Stimulated activated naive B cell treated with anti-CD40 and anti-IgM and Interleukin-4, amounts not matched to agents 10 μg/mL and 1 μg/mL and 100 μg/mL, for 72 hours (primary cell): ENCODE results near the gene NEU3.
A peak's percentile ranks its signal among the peaks of the same experiment; 100 is the strongest.
"Not testable (repeated sequence)": the region's sequence is repeated elsewhere in the genome, so short reads cannot be mapped to it uniquely, and the experiment has no call there.

Source experiments
- ATAC-seq, 2 donors: fragments of 150-1000 bp; cut with Tn5 transposase; replicated peaks; 2 replicates each; pipeline ENCODE4 v1.10.0; 2021; ENCODE audit warnings: moderate library complexity in 1 of 2
- DNase-seq: peaks from one replicate; pipeline ENCODE4 v3.0.0; 2021
- H3K27ac Mint-ChIP-seq: one replicate; pipeline ENCODE4 v1.8.0; 2022; ENCODE audit warnings: mild to moderate bottlenecking, mixed read lengths
- H3K27me3 Mint-ChIP-seq, 2 donors: one replicate each; pipeline ENCODE4 v1.8.0; 2022; ENCODE audit warnings: mixed read lengths in 2 of 2
- H3K36me3 Mint-ChIP-seq, 2 donors: one replicate each; pipeline ENCODE4 v1.8.0; 2022; ENCODE audit warnings: mixed read lengths in 2 of 2, mild to moderate bottlenecking in 1 of 2
- H3K4me1 Mint-ChIP-seq, 2 donors: one replicate each; pipeline ENCODE4 v1.8.0; 2022; ENCODE audit warnings: mixed read lengths in 2 of 2, mild to moderate bottlenecking in 1 of 2
- H3K4me3 Mint-ChIP-seq, 2 donors: one replicate each; pipeline ENCODE4 v1.8.0; 2022; ENCODE audit warnings: mild to moderate bottlenecking in 2 of 2, mixed read lengths in 2 of 2, moderate library complexity in 1 of 2
- H3K9me3 Mint-ChIP-seq, 2 donors: one replicate each; pipeline ENCODE4 v1.8.0; 2022; ENCODE audit warnings: mixed read lengths in 2 of 2, mild to moderate bottlenecking in 1 of 2

Gene NEU3

DNA sequence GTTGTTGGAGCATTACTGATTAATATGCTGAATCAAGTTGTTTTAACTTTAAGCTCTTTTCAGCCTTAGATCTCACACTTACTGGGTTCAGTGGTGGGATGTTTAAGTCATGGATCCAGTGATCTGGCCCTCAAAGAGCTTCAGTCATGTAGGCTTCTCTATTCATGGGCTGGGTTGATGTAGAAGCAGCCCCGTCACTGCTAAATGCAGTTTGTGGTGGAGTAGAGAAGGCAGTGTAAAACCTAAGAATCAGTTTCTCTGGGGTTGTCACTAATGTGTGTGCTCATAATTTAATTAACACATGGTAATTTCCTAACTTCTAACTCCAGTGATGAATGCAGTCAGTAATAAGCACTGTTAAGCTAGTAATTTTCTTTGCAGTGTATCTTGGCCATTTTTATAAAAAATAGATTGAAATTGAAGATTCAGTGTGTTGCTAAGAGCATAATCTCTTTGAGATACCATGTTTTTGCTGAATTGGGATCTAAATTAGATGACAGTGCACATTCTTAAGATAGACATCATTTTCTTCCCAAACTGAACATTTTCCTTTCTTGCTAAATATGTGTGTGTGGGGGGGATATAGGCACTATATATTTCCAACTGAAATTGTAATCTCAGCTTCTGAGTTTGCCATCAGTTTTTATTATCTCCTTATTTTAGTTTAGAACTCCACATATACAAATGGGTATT, 30.6 kb upstream of the NEU3 start:
- H3K4me3 Mint-ChIP-seq = no peak overlapping the region
- peaks cover 39 to 58% of the 10 kb centered on the region in 2 donors for H3K36me3 Mint-ChIP-seq
- peaks cover 46 to 91% of the 10 kb centered on the region in 2 donors for H3K4me1 Mint-ChIP-seq
- H3K9me3 Mint-ChIP-seq = no peaks in the 10 kb centered on the region
- ATAC-seq (no peak), DNase-seq (no peak)
- H3K27ac Mint-ChIP-seq = no peak overlapping the region
- H3K27me3 Mint-ChIP-seq = no peaks in the 10 kb centered on the region

DNA sequence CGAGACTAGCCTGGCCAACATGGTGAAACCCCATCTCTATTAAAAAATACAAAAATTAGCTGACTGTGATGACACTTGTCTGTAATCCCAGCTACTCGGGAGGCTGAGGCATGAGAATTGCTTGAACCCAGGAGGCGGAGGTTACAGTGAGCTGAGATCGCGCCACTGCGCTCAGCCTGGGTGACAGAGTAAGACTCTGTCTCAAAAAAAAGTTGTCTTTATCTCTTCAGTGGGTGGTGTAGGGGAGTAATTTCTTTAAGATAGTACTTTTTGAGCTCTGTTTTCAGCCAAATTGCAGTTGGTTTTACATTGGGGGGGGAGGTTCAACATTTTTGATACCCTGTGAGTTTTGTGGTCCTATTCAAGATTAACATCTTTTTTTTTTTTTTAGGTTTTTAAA, 28.6 kb upstream of the NEU3 start:
- not testable (repeated sequence) for ATAC-seq, DNase-seq, H3K9me3 Mint-ChIP-seq, H3K27ac Mint-ChIP-seq, H3K27me3 Mint-ChIP-seq
- peaks cover 30 to 51% of the 10 kb centered on the region in 2 donors for H3K36me3 Mint-ChIP-seq
- H3K4me1 Mint-ChIP-seq = peaks cover 42 to 87% of the 10 kb centered on the region in 2 donors
- H3K4me3 Mint-ChIP-seq = peak overlapping the region in 1 of 2 donors; percentile 4

DNA sequence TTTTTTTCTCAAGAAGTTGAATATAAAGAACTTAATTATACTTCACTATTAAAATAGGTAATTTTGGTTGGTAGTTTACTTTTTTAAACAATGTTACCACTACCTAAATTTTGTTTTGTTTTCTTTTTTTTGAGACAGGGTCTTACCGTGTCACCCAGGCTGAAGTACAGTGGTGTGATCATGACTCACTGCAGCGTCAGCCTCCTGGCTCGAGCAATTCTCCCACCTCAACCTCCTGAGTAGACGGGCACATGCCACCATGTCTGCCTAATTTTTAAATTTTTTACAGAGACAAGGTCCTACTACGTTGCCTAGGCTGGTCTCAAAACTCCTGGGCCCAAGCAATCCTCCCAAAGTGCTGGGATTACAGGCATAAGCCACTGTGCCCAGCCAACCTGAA, 22.1 kb upstream of the NEU3 start:
- H3K4me3 Mint-ChIP-seq = no peak overlapping the region
- H3K4me1 Mint-ChIP-seq = peaks cover 23 to 43% of the 10 kb centered on the region in 2 donors
- H3K27me3 Mint-ChIP-seq = no peaks in the 10 kb centered on the region
- peaks cover 20 to 33% of the 10 kb centered on the region in 2 donors for H3K36me3 Mint-ChIP-seq
- no peak for ATAC-seq
- H3K27ac Mint-ChIP-seq = no peak overlapping the region
- no peak for DNase-seq
- H3K9me3 Mint-ChIP-seq = no peaks in the 10 kb centered on the region

DNA sequence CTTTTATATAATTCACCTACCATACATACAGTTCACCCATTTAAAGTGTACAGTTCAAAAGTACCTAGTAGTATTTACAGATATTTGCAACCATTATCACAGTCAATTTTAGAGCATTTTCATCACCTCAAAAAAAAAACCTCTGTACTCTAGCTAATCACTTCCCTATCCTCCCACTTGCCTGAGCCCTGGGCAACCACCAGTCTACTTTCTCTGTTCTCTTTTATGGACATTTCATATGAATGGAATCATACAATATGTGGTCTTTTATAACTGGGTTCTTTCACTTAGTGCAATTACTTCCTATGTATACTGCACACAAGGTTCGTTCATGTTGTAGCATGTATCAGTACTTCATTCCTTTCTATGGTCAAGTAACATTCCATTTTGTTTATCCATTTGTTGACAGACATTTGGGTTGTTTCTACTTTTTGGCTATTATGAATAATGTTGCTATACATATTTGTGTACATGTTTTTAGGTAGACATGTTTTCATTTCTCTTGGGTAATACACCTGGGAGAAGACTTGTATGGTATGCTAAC, 17.8 kb upstream of the NEU3 start:
- DNase-seq = no peak
- H3K4me1 Mint-ChIP-seq = peaks cover 19 to 25% of the 10 kb centered on the region in 2 donors
- H3K27ac Mint-ChIP-seq = no peak overlapping the region
- no peaks in the 10 kb centered on the region for H3K27me3 Mint-ChIP-seq
- no peak overlapping the region for H3K4me3 Mint-ChIP-seq
- peak; percentile 92 for ATAC-seq
- H3K9me3 Mint-ChIP-seq = no peaks in the 10 kb centered on the region
- H3K36me3 Mint-ChIP-seq = peaks cover 44 to 55% of the 10 kb centered on the region in 2 donors

DNA sequence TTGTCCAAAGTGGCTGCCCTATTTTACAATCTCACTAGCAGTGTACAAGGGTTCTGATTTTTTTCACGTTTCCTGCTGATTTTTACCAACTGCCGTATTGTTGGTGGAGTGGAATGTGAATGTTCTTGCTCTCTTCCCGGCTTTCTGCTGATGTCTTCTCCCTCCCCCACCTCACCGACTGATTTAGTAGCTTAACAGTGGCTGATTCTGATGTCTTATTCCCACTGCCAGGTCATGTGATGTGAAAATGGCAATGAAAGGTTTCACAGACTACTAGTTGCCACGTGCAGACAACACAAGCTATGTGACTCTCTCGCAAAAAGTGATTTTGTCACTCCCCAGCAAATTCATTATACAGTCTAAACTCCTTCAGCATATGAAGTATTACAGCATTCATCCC, 17.3 kb upstream of the NEU3 start:
- DNase-seq = no peak

DNA sequence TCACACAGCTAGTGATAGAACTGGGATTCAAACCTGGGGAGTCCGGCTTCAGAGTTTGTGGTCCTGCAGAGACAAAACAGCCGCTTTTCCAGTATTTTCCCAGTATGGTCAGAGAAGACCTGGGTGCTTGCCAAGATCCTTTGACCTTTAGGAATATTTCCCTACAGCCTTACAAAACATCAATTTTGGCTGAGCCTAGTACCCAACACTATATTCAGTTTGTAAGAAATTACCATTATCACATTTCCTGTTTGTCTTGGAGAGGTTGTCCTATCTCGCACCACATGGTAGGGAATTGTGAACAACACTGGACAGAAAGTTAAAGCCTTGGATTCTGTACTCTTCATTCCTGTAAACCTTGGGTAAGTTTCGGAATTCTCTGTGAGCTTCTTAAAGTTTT, 10.7 kb upstream of the NEU3 start:
- no peak overlapping the region for H3K4me3 Mint-ChIP-seq

More for the DNA sequence above, 17.3 kb upstream of the NEU3 start:
- no peak for ATAC-seq
- peaks cover 44 to 59% of the 10 kb centered on the region in 2 donors for H3K36me3 Mint-ChIP-seq
- no peak overlapping the region for H3K27ac Mint-ChIP-seq
- H3K9me3 Mint-ChIP-seq = no peaks in the 10 kb centered on the region
- H3K4me3 Mint-ChIP-seq = no peak overlapping the region
- peaks cover 21 to 25% of the 10 kb centered on the region in 2 donors for H3K4me1 Mint-ChIP-seq
- no peaks in the 10 kb centered on the region for H3K27me3 Mint-ChIP-seq

DNA sequence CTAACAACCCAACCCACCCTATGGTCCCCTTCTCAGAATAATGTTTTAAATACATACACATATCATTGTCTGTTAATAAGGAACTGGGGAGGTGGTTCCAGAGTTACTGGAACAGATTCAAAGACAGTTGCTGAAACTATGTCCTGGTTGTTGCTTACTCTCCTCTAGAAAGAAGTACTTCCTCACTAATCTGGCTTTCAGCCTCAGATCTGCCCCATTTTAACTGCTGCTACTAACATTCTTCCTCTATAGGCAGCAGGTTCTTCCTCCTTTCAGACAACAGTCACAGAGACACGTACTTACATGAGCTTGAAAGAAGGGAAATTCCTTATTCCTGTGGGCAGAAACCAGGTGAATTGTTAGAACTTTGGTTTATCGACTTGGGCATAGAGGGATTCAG, 8.1 kb upstream of the NEU3 start:
- Mint-ChIP-seq H3K27me3 (no peaks in the 10 kb centered on the region), H3K4me1 (peaks cover 2 to 4% of the 10 kb centered on the region in 2 donors), H3K4me3 (no peak overlapping the region), H3K9me3 (no peaks in the 10 kb centered on the region), H3K36me3 (peaks cover 3 to 26% of the 10 kb centered on the region in 2 donors), H3K27ac (peak overlapping the region; percentile 25)
- DNase-seq = no peak
- ATAC-seq = no peak

More for the DNA sequence above, 10.7 kb upstream of the NEU3 start:
- H3K27me3 Mint-ChIP-seq = no peaks in the 10 kb centered on the region
- no peak for DNase-seq
- H3K27ac Mint-ChIP-seq = no peak overlapping the region
- no peaks in the 10 kb centered on the region for H3K9me3 Mint-ChIP-seq
- H3K4me1 Mint-ChIP-seq = peaks cover 10 to 13% of the 10 kb centered on the region in 2 donors
- ATAC-seq = no peak
- H3K36me3 Mint-ChIP-seq = peaks cover 24 to 50% of the 10 kb centered on the region in 2 donors

DNA sequence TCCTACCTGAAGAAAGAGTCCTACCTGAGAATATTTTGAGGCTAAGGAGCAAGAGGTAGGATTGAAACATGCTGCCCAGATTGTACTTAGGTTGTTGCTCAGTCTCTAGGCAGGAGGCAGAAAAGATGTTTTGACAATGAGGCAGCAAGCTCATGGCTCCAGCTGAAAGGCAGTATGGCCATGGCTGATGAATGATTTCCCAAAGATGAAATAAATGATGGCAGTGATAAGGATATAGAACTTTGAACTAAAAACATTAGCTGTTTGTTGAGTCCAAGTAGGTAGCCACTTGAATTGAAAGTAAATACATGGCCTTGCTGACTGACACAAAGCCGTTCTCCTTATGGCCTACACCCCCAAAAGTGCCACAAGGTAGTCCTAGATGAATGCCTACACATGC, 6.8 kb upstream of the NEU3 start:
- no peak overlapping the region for H3K27ac Mint-ChIP-seq
- H3K4me3 Mint-ChIP-seq = no peak overlapping the region
- ATAC-seq (no peak), DNase-seq (no peak)
- peaks cover 0 to 4% of the 10 kb centered on the region in 2 donors for H3K4me1 Mint-ChIP-seq
- H3K36me3 Mint-ChIP-seq = peaks cover 3 to 20% of the 10 kb centered on the region in 2 donors
- no peaks in the 10 kb centered on the region for H3K27me3 Mint-ChIP-seq
- H3K9me3 Mint-ChIP-seq = no peaks in the 10 kb centered on the region

DNA sequence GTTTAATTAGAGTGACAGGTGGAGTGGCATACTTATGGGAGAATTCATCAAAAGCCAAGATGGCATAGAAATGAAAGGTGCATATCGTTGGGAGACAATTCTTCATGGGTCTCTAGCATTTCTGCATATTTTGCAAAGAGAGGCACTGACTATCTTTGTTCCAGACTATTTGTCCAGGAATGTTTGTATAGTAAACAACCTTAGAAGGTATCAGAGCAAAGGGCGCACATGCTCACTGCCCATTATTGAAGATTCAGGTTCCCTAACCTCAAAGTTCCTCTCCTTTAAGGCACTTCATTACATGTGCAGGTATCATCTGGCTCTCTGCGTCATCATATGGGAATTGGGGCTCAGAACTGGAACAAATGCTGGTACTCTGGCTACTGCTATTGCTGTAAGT, 4.7 kb upstream of the NEU3 start:
- Mint-ChIP-seq H3K27ac (no peak overlapping the region), H3K4me3 (no peak overlapping the region), H3K36me3 (peaks cover 3 to 20% of the 10 kb centered on the region in 2 donors), H3K27me3 (no peaks in the 10 kb centered on the region), H3K4me1 (peaks cover 0 to 5% of the 10 kb centered on the region in 2 donors), H3K9me3 (no peaks in the 10 kb centered on the region)
- DNase-seq (no peak), ATAC-seq (no peak)

DNA sequence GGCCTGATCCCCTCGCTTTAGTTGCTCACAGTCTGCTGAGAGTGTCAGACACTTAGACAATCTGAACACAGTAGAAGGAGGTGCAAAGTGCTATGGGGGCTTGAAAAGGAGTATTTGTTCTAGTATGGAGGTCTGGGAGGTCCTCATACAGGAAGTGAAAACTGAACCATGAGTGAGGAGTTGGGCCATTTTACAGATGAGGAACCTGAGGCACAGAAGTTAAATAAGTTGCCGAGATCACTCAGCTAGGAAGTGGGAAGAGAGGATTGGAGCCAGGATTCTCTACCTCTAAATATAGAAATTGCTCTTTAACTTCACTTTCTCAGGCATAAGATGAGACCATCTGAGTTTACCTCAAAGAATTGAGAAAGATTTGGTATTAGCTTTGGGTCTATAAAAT, 4.0 kb upstream of the NEU3 start:
- peaks cover 5 to 18% of the 10 kb centered on the region in 2 donors for H3K36me3 Mint-ChIP-seq
- H3K27ac Mint-ChIP-seq = no peak overlapping the region
- DNase-seq (no peak), ATAC-seq (no peak)
- no peaks in the 10 kb centered on the region for H3K9me3 Mint-ChIP-seq
- H3K4me3 Mint-ChIP-seq = no peak overlapping the region
- peaks cover 4 to 12% of the 10 kb centered on the region in 2 donors for H3K4me1 Mint-ChIP-seq
- no peaks in the 10 kb centered on the region for H3K27me3 Mint-ChIP-seq

DNA sequence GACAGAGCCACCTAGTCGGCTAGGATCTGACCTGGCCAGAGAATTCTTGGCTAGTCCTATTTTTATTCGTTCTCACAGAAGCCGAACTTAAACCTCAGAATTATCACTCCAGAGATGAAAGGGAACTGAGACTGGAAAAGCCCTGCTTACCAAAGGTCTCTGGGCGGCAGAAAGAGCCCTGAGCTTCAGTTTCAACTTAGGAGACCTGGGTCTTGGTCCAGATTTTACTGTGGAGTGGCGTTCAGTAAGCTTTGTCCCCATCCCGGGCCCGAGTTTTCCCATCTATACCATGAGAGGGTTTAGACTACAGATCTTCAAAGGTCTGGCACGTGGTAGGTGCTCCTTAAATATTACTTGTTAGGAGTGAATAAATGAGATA, 516 bp downstream of the NEU3 start:
- Mint-ChIP-seq H3K4me3 (peak overlapping the region; percentile 98 to 99), H3K4me1 (peaks cover 16 to 39% of the 10 kb centered on the region in 2 donors), H3K9me3 (no peaks in the 10 kb centered on the region), H3K36me3 (peaks cover 6% of the 10 kb centered on the region in 2 donors), H3K27ac (peak overlapping the region; percentile 97), H3K27me3 (no peaks in the 10 kb centered on the region)
- peak; percentile 26 to 40 for ATAC-seq
- no peak for DNase-seq

DNA sequence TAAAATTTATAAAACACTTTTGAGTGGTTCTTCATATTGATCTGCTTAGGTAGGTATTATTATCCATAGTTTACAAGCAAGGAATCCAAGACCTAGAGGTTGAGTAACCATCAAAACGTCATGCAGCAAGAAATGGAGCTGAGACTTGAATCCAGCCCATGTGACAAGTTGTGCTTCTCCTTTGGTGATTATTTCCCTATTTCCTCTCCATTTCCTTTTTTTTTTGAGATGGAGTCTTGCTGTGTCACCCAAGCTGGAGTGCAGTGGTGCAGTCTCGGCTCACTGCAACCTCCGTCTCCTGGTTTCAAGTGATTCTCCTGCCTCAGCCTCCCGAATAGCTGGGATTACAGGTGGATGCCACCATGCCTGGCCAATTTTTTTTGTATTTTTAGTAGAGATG, 1.4 kb downstream of the NEU3 start:
- H3K36me3 Mint-ChIP-seq = peaks cover 13 to 15% of the 10 kb centered on the region in 2 donors
- not testable (repeated sequence) for ATAC-seq, H3K27ac Mint-ChIP-seq, H3K4me3 Mint-ChIP-seq, H3K27me3 Mint-ChIP-seq, H3K9me3 Mint-ChIP-seq, DNase-seq
- peaks cover 16 to 39% of the 10 kb centered on the region in 2 donors for H3K4me1 Mint-ChIP-seq

DNA sequence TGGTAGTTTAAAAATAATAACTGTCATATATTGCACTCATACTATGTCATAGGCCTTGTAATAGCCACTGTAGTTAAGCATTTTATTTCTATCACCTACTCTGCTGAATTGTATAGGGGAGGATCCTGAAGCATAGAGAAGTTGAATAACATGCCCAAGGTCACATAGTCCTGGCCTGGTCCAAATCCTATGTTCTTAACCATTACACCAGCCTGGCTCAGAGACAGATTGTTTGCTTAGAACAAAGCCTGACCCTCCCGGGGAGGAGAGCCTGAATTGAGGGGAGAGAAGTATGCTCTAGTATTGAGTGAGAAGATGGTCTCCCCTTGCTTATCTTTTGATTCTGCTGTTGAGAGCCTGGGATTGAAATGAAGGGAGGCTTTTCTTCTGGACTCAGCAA, 2.2 kb downstream of the NEU3 start:
- no peak for DNase-seq
- Mint-ChIP-seq H3K9me3 (no peaks in the 10 kb centered on the region), H3K4me1 (peaks cover 16 to 39% of the 10 kb centered on the region in 2 donors), H3K27ac (peak overlapping the region; percentile 37), H3K36me3 (peaks cover 17 to 18% of the 10 kb centered on the region in 2 donors), H3K4me3 (no peak overlapping the region), H3K27me3 (no peaks in the 10 kb centered on the region)
- ATAC-seq = no peak

DNA sequence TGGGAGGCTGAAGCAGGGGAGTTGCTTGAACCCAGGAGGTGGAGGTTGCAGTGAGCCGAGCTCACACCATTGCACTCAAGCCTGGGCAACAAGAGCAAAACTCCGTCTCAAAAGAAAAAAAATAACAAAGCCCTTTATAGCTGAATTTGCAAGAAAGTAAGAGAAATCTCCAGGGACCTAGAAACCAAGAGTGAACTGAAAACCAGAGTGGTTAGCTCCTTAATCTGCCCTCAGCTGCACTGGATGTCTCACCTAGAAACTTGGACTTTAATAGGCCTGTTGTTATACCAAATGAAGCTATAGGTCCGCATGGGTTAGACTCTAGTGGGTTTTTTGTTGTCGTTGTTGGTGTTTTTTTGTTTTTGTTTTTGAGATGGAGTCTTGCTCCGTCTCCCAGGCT, 4.1 kb downstream of the NEU3 start:
- H3K4me3 Mint-ChIP-seq = no peak overlapping the region
- ATAC-seq (peak; percentile 28 to 31), DNase-seq (no peak)
- no peaks in the 10 kb centered on the region for H3K27me3 Mint-ChIP-seq
- H3K36me3 Mint-ChIP-seq = peaks cover 21 to 25% of the 10 kb centered on the region in 2 donors
- no peaks in the 10 kb centered on the region for H3K9me3 Mint-ChIP-seq
- H3K27ac Mint-ChIP-seq = no peak overlapping the region
- peaks cover 16 to 39% of the 10 kb centered on the region in 2 donors for H3K4me1 Mint-ChIP-seq

DNA sequence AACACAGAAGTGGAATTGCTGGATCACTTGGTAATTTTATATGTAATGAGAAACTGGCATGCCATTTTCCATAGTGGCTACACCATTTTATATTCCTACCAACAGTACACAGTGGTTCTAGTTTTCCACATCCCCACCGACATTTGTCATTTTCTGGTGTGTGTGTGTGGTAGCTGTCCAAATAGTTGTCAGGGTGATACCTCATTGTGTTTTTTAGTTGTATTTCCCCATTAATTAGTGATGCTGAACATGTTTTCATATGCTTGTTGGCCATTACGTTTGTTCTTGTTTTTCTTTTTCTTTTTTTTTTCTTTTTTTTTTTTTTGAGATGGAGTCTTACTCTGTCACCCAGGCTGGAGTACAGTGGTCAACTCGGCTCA, 12.2 kb downstream of the NEU3 start:
- no peak overlapping the region for H3K4me3 Mint-ChIP-seq
- H3K27ac Mint-ChIP-seq = no peak overlapping the region
- no peak for ATAC-seq
- H3K36me3 Mint-ChIP-seq = peaks cover 20 to 42% of the 10 kb centered on the region in 2 donors
- H3K4me1 Mint-ChIP-seq = peaks cover 0 to 11% of the 10 kb centered on the region in 2 donors
- DNase-seq = no peak
- no peaks in the 10 kb centered on the region for H3K9me3 Mint-ChIP-seq
- H3K27me3 Mint-ChIP-seq = no peaks in the 10 kb centered on the region
